Measurements from ENCODE around the gene CXCR1.
A peak's percentile ranks its signal among the peaks of the same experiment; 100 is the strongest.

CXCR1 gene

DNA sequence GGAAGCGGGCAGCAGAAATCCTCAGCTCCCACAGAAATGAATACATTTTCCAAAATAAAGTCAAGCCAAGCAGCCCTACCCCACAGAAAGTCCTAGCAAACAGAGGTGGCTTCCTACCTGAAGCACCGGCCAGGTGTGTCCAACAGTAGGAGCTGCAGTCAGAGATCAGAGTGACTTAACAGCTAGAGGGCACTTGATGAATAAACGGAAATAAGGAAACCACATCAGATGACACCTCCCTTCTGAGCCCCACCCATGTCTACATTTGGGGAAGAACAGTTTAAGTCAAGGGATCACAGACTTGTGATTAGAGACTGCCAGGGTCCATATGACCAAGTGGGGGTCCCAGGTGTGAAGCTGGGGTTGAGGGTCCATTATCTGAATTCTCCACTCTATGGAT lies at the start of gene CXCR1:
TSS of gene CXCR1 (minus strand) at position 172 of the 400 bp plus-strand sequence. CDS start 1,751 bp downstream, outside the sequence.
- Mint-ChIP-seq H3K27ac (no peak within 1 kb of the TSS), H3K36me3 (ENCODE audit: low read depth) (no peaks in the 10 kb centered on the region), H3K9me3 (no peaks in the 10 kb centered on the region), H3K4me3 (no peak within 1 kb of the TSS), H3K27me3 (ENCODE audit: low read depth) (peaks cover 44% of the 10 kb centered on the region), H3K4me1 (no peaks in the 10 kb centered on the region)
- TF ChIP-seq, protein P1, sequence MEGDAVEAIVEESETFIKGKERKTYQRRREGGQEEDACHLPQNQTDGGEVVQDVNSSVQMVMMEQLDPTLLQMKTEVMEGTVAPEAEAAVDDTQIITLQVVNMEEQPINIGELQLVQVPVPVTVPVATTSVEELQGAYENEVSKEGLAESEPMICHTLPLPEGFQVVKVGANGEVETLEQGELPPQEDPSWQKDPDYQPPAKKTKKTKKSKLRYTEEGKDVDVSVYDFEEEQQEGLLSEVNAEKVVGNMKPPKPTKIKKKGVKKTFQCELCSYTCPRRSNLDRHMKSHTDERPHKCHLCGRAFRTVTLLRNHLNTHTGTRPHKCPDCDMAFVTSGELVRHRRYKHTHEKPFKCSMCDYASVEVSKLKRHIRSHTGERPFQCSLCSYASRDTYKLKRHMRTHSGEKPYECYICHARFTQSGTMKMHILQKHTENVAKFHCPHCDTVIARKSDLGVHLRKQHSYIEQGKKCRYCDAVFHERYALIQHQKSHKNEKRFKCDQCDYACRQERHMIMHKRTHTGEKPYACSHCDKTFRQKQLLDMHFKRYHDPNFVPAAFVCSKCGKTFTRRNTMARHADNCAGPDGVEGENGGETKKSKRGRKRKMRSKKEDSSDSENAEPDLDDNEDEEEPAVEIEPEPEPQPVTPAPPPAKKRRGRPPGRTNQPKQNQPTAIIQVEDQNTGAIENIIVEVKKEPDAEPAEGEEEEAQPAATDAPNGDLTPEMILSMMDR (IDR thresholded peaks at IDR 0.05; ENCODE audit: unreplicated experiment in 3 of 3), result no peak

DNA sequence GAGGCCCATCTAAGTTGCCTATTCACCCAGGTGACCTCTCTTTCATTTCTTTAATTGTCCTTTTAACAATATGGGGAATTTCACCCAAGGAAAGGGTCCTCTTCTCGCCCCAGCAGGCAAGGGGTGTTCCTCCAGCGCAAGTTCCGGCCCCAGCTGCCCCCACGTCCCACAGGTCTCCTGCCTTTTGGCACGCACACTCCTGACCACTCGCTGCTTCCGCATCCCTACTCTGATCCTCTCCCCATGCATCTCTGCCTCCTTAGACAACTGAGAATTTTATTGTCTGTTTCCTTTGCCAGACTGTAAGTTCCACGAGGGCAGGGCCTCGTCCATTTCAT lies 49.5 kb upstream of the CXCR1 start:
- peaks cover 10% of the 10 kb centered on the region for H3K36me3 Mint-ChIP-seq (ENCODE audit: low read depth)
- peaks cover 40% of the 10 kb centered on the region for H3K4me1 Mint-ChIP-seq
- TF ChIP-seq, protein P1 (IDR thresholded peaks at IDR 0.05; ENCODE audit: unreplicated experiment in 3 of 3), result no peak
- no peaks in the 10 kb centered on the region for H3K9me3 Mint-ChIP-seq
- peak overlapping the region; percentile 89 to 96 (median 94) for H3K27ac Mint-ChIP-seq
- peak overlapping the region; percentile 93 for H3K4me3 Mint-ChIP-seq
- H3K27me3 Mint-ChIP-seq (ENCODE audit: low read depth), result peaks cover 6% of the 10 kb centered on the region

DNA sequence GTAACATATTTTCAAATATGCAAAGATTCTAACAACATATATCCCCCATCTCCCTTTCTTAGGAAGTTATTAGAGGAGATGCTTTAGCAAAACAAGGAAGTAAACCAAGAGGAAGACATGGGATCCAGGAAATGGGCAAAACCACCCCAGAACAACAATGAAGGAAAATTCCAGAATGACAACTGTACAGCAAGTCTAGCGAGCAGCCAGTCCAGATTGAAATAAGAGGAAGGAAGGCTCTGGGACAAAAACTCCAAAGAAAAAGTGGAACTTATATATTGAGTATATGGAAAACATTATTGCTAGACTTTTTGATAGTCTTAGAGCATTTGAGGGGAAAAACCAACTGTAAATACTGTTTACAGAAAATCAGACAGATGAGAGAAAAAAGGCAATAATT lies 47.4 kb upstream of the CXCR1 start:
- Mint-ChIP-seq H3K27me3 (ENCODE audit: low read depth) (peaks cover 13% of the 10 kb centered on the region), H3K4me1 (peaks cover 21% of the 10 kb centered on the region), H3K9me3 (peaks cover 7% of the 10 kb centered on the region), H3K36me3 (ENCODE audit: low read depth) (no peaks in the 10 kb centered on the region), H3K4me3 (peak overlapping the region; percentile 64 to 79 (median 71)), H3K27ac (peak overlapping the region in 2 of 3 experiments; percentile 6 to 15)
- TF ChIP-seq, protein P1 (IDR thresholded peaks at IDR 0.05; ENCODE audit: unreplicated experiment in 3 of 3), result no peak

DNA sequence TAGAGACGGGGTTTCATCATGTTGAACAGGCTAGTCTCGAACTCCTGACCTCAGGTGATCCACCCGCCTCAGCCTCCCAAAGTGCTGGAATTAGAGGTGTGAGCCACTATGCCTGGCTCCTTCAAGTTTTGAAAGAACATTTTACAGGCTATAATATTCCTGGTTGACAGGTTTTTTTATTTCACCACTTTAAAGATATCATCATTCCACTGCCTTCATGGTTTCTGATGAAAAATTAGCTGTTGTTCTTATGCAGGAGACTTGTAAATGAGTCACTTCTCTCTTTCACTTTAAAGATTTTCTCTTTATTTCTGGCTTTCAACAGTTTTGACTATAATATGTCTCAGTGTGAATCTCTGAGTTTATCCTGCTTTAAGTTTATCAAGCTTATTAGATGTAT lies 42.3 kb upstream of the CXCR1 start:
- H3K27ac Mint-ChIP-seq, result no peak overlapping the region
- peaks cover 7% of the 10 kb centered on the region for H3K9me3 Mint-ChIP-seq
- H3K4me3 Mint-ChIP-seq, result no peak overlapping the region
- TF ChIP-seq, protein P1 (IDR thresholded peaks at IDR 0.05; ENCODE audit: unreplicated experiment in 3 of 3), result no peak
- no peaks in the 10 kb centered on the region for H3K4me1 Mint-ChIP-seq
- no peaks in the 10 kb centered on the region for H3K36me3 Mint-ChIP-seq (ENCODE audit: low read depth)
- peaks cover 7% of the 10 kb centered on the region for H3K27me3 Mint-ChIP-seq (ENCODE audit: low read depth)

DNA sequence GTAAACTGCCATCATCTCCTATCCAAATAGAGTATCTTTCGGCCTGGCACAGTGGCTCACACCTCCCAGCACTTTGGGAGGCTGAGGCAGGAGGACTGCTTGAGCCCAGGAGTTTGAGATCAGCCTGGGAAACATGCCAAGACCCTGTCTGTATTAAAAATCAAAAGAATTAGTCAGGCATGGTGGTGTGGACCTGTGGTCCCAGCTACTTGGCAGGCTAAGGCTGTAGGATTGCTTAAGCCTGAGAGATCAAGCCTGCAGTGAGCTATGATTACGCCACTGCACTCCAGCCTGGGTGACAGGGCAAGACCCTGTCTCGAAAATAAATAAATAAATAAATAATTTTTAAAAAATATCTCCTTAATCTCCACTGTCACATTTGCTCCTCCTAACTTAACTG lies 35.5 kb upstream of the CXCR1 start:
- no peak overlapping the region for H3K27ac Mint-ChIP-seq
- no peaks in the 10 kb centered on the region for H3K4me1 Mint-ChIP-seq
- H3K27me3 Mint-ChIP-seq (ENCODE audit: low read depth), result no peaks in the 10 kb centered on the region
- TF ChIP-seq, protein P1 (IDR thresholded peaks at IDR 0.05; ENCODE audit: unreplicated experiment in 3 of 3), result no peak
- no peaks in the 10 kb centered on the region for H3K9me3 Mint-ChIP-seq
- no peak overlapping the region for H3K4me3 Mint-ChIP-seq
- no peaks in the 10 kb centered on the region for H3K36me3 Mint-ChIP-seq (ENCODE audit: low read depth)

DNA sequence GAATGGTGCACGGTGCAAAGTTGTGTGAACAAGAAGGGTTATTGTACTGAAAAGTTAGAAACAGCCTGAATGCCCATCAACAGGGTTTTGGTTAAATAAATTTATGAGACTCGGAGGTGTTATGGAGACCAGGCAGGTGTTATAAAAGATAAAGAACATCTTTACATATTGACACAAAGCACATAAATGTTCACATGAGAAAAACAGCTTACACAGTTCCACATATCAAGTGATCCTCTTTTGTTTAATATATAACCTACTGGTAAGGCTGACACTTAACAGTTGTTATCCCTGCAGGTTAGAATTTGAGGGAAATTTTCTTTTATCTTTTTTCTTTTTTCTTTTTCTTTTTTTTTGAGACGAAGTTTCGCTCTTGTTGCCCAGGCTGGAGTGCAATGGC lies 30.2 kb upstream of the CXCR1 start:
- H3K27me3 Mint-ChIP-seq (ENCODE audit: low read depth), result peaks cover 3% of the 10 kb centered on the region
- no peaks in the 10 kb centered on the region for H3K36me3 Mint-ChIP-seq (ENCODE audit: low read depth)
- TF ChIP-seq, protein P1 (IDR thresholded peaks at IDR 0.05; ENCODE audit: unreplicated experiment in 3 of 3), result no peak
- no peak overlapping the region for H3K4me3 Mint-ChIP-seq
- H3K27ac Mint-ChIP-seq, result no peak overlapping the region
- no peaks in the 10 kb centered on the region for H3K4me1 Mint-ChIP-seq
- no peaks in the 10 kb centered on the region for H3K9me3 Mint-ChIP-seq

Measured in nephron (organoid).